ENCODE results near the gene KIAA1328. TPM values are rescaled to one million over a fixed set of nuclear protein-coding genes. Genes with fewer than 3 reads are reported as not detected.

The KIAA1328 gene
- total RNA-seq, 2 experiments from 2014 or later: 9.8 to 10.7 TPM

GRCh38 chr18:37210781-37211180, 381.9 kb downstream of the KIAA1328 start:
- DNase-seq (no peak), ATAC-seq (ENCODE audit: low read depth) (no peak)
- POLR2A ChIA-PET: no interaction called here
- peaks cover 9% of the 10 kb centered on the region for H3K9me3 Mint-ChIP-seq
- H3K36me3 Mint-ChIP-seq: no peaks in the 10 kb centered on the region
- no peak overlapping the region for H3K4me3 Mint-ChIP-seq
- no peaks in the 10 kb centered on the region for H3K27me3 Mint-ChIP-seq
- H3K27ac Mint-ChIP-seq: no peak overlapping the region
- no peaks in the 10 kb centered on the region for H3K4me1 Mint-ChIP-seq

GRCh38 chr18:37218022-37218590, 389.2 kb downstream of the KIAA1328 start:
- Mint-ChIP-seq H3K4me3 (no peak overlapping the region), H3K36me3 (no peaks in the 10 kb centered on the region), H3K27me3 (no peaks in the 10 kb centered on the region), H3K27ac (no peak overlapping the region), H3K9me3 (peaks cover 11% of the 10 kb centered on the region), H3K4me1 (no peaks in the 10 kb centered on the region)
- DNase-seq (no peak), ATAC-seq (ENCODE audit: low read depth) (no peak)
- POLR2A ChIA-PET: no interaction called here

GRCh38 chr18:37219257-37219656, 390.3 kb downstream of the KIAA1328 start:
- POLR2A ChIA-PET: no interaction called here
- Mint-ChIP-seq H3K36me3 (no peaks in the 10 kb centered on the region), H3K27ac (no peak overlapping the region), H3K4me3 (no peak overlapping the region), H3K4me1 (no peaks in the 10 kb centered on the region), H3K27me3 (no peaks in the 10 kb centered on the region), H3K9me3 (peaks cover 7% of the 10 kb centered on the region)
- DNase-seq (no peak), ATAC-seq (ENCODE audit: low read depth) (no peak)

- Mint-ChIP-seq H3K27ac (no peak overlapping the region), H3K9me3 (peaks cover 2% of the 10 kb centered on the region), H3K36me3 (no peaks in the 10 kb centered on the region), H3K27me3 (no peaks in the 10 kb centered on the region), H3K4me3 (no peak overlapping the region), H3K4me1 (no peaks in the 10 kb centered on the region)
- no peak for ATAC-seq (ENCODE audit: low read depth)
- POLR2A ChIA-PET: no interaction called here
- no peak for DNase-seq
Measured at GRCh38 chr18:37222354-37222998, 393.5 kb downstream of the KIAA1328 start.

- ATAC-seq (ENCODE audit: low read depth): no peak
- Mint-ChIP-seq H3K4me1 (no peaks in the 10 kb centered on the region), H3K4me3 (no peak overlapping the region), H3K36me3 (no peaks in the 10 kb centered on the region), H3K27me3 (no peaks in the 10 kb centered on the region), H3K27ac (no peak overlapping the region), H3K9me3 (peaks cover 2% of the 10 kb centered on the region)
- DNase-seq: no peak
- POLR2A ChIA-PET: no interaction called here
Measured at GRCh38 chr18:37222999-37223378, 394.1 kb downstream of the KIAA1328 start.

GRCh38 chr18:37225279-37225678, 396.4 kb downstream of the KIAA1328 start:
- Mint-ChIP-seq H3K36me3 (no peaks in the 10 kb centered on the region), H3K9me3 (peaks cover 4% of the 10 kb centered on the region), H3K27ac (no peak overlapping the region), H3K4me3 (no peak overlapping the region), H3K4me1 (no peaks in the 10 kb centered on the region), H3K27me3 (no peaks in the 10 kb centered on the region)
- POLR2A ChIA-PET: no interaction called here
- DNase-seq (no peak), ATAC-seq (ENCODE audit: low read depth) (no peak)

- H3K9me3 Mint-ChIP-seq: peaks cover 4% of the 10 kb centered on the region
- no peak overlapping the region for H3K27ac Mint-ChIP-seq
- H3K4me3 Mint-ChIP-seq: no peak overlapping the region
- DNase-seq (no peak), ATAC-seq (ENCODE audit: low read depth) (no peak)
- POLR2A ChIA-PET: no interaction called here
- no peaks in the 10 kb centered on the region for H3K4me1 Mint-ChIP-seq
- no peaks in the 10 kb centered on the region for H3K36me3 Mint-ChIP-seq
- no peaks in the 10 kb centered on the region for H3K27me3 Mint-ChIP-seq
Measured at GRCh38 chr18:37230768-37231167, 401.8 kb downstream of the KIAA1328 start.

GRCh38 chr18:37231251-37231650, 402.3 kb downstream of the KIAA1328 start:
- no peak for DNase-seq
- ATAC-seq (ENCODE audit: low read depth): no peak
- no peaks in the 10 kb centered on the region for H3K4me1 Mint-ChIP-seq
- POLR2A ChIA-PET: no interaction called here
- no peak overlapping the region for H3K4me3 Mint-ChIP-seq
- H3K27ac Mint-ChIP-seq: no peak overlapping the region
- no peaks in the 10 kb centered on the region for H3K27me3 Mint-ChIP-seq
- H3K36me3 Mint-ChIP-seq: no peaks in the 10 kb centered on the region
- H3K9me3 Mint-ChIP-seq: peaks cover 4% of the 10 kb centered on the region

GRCh38 chr18:37235583-37235982, 406.7 kb downstream of the KIAA1328 start:
- H3K36me3 Mint-ChIP-seq: no peaks in the 10 kb centered on the region
- ATAC-seq (ENCODE audit: low read depth): no peak
- POLR2A ChIA-PET: no interaction called here

GRCh38 chr18:37238282-37239108, 409.6 kb downstream of the KIAA1328 start:
- H3K27me3 Mint-ChIP-seq: peaks cover 15% of the 10 kb centered on the region
- H3K36me3 Mint-ChIP-seq: no peaks in the 10 kb centered on the region
- H3K27ac Mint-ChIP-seq: no peak overlapping the region
- no peak overlapping the region for H3K4me3 Mint-ChIP-seq
- no peaks in the 10 kb centered on the region for H3K4me1 Mint-ChIP-seq
- no peak for ATAC-seq (ENCODE audit: low read depth)
- H3K9me3 Mint-ChIP-seq: no peaks in the 10 kb centered on the region
- POLR2A ChIA-PET: no interaction called here
- no peak for DNase-seq

More at GRCh38 chr18:37235583-37235982, 406.7 kb downstream of the KIAA1328 start:
- H3K27me3 Mint-ChIP-seq: peaks cover 6% of the 10 kb centered on the region
- no peak overlapping the region for H3K27ac Mint-ChIP-seq
- DNase-seq: no peak
- no peak overlapping the region for H3K4me3 Mint-ChIP-seq
- no peaks in the 10 kb centered on the region for H3K9me3 Mint-ChIP-seq
- no peaks in the 10 kb centered on the region for H3K4me1 Mint-ChIP-seq

- DNase-seq (no peak), ATAC-seq (ENCODE audit: low read depth) (no peak)
- Mint-ChIP-seq H3K4me1 (peaks cover 1% of the 10 kb centered on the region), H3K27ac (no peak overlapping the region), H3K4me3 (no peak overlapping the region), H3K27me3 (peaks cover 37% of the 10 kb centered on the region), H3K9me3 (no peaks in the 10 kb centered on the region), H3K36me3 (peaks cover 3% of the 10 kb centered on the region)
- POLR2A ChIA-PET: no interaction called here
Measured at GRCh38 chr18:37242091-37242490, 413.2 kb downstream of the KIAA1328 start.

GRCh38 chr18:37242826-37243560, 414.1 kb downstream of the KIAA1328 start:
- H3K4me1 Mint-ChIP-seq: peaks cover 1% of the 10 kb centered on the region
- H3K4me3 Mint-ChIP-seq: no peak overlapping the region
- H3K36me3 Mint-ChIP-seq: peaks cover 3% of the 10 kb centered on the region
- no peak for DNase-seq
- ATAC-seq (ENCODE audit: low read depth): no peak
- no peaks in the 10 kb centered on the region for H3K9me3 Mint-ChIP-seq
- peaks cover 35% of the 10 kb centered on the region for H3K27me3 Mint-ChIP-seq
- POLR2A ChIA-PET: no interaction called here
- no peak overlapping the region for H3K27ac Mint-ChIP-seq

- Mint-ChIP-seq H3K27ac (no peak overlapping the region), H3K9me3 (no peaks in the 10 kb centered on the region), H3K36me3 (peaks cover 3% of the 10 kb centered on the region), H3K4me1 (peaks cover 1% of the 10 kb centered on the region), H3K4me3 (no peak overlapping the region), H3K27me3 (peaks cover 35% of the 10 kb centered on the region)
- DNase-seq (no peak), ATAC-seq (ENCODE audit: low read depth) (no peak)
- POLR2A ChIA-PET: no interaction called here
Measured at GRCh38 chr18:37243741-37244140, 414.8 kb downstream of the KIAA1328 start.

Data from activated naive CD8-positive, alpha-beta T cell treated with anti-CD3 and anti-CD28 coated beads, Interleukin-2, amount 10 ng/mL, durations not matched to agents 7 days and 5 days (primary cell).